ENCODE data around the gene EIF5B.

EIF5B gene

GRCh38 chr2:99425022-99425421 lies 87.8 kb downstream of the EIF5B start:
- H3K4me2 ChIP-seq (ENCODE audit: low read length): no peak overlapping the region
- no peak overlapping the region for H2AFZ ChIP-seq (ENCODE audit: low read length)
- no peaks in the 10 kb centered on the region for H3K27me3 ChIP-seq (ENCODE audit: insufficient read depth, low read length)
- no peaks in the 10 kb centered on the region for H3K9me2 ChIP-seq (ENCODE audit: low read depth, low read length)
- H3K36me3 ChIP-seq (ENCODE audit: insufficient read depth, low read length): peaks cover 90% of the 10 kb centered on the region
- no peaks in the 10 kb centered on the region for H3K79me2 ChIP-seq (ENCODE audit: insufficient read depth, low read length)
- H3K27ac ChIP-seq (ENCODE audit: low read depth, low read length, poor library complexity, severe bottlenecking): no peak overlapping the region
- no peaks in the 10 kb centered on the region for H3K4me1 ChIP-seq (ENCODE audit: insufficient read depth, low read length, severe bottlenecking)
- no peak overlapping the region for H3K4me3 ChIP-seq (ENCODE audit: low read depth, low read length, poor library complexity, severe bottlenecking)
- H4K20me1 ChIP-seq (ENCODE audit: insufficient read depth, low read length): no peaks in the 10 kb centered on the region
- no peaks in the 10 kb centered on the region for H3K9me3 ChIP-seq (ENCODE audit: low read length)
- no peaks in the 10 kb centered on the region for H3F3A ChIP-seq (ENCODE audit: insufficient read depth, low read length)
- no peak overlapping the region for H3K9ac ChIP-seq (ENCODE audit: low read length)
- TF ChIP-seq CTCF (IDR thresholded peaks at IDR 0.05; ENCODE audit: low read length) (no peak), EZH2 (IDR thresholded peaks at IDR 0.05; ENCODE audit: borderline replicate concordance, low read length) (no peak)

DNA sequence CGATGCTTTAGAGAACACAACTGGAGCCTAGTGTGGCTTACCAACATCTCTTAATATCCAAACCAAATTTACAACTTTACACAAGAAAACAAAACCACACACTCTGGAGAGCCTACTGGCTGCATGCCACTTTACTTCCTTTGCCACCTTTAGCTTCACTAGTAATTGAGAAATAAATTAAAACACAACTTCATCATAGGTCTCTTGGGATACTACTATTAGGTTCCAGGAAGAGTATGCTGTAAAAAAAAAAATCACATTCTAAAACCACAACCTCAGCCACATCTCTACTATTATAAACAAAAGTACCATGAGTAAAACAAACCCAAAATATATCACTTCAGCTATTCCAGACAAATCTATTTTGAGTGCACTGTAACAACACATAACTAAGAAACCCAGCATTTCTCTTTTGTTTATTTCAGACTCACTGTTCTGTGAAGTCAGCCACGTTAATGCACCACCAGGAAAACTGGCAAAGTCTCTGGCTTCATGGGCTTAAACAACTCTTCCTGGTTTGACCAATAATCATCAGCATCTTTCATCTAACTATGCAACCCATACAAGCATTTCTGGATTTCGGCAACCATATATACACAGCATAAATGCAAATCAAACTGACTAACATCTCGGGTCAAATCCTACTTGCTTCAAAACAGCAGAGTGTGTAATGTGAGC lies 93.6 kb downstream of the EIF5B start:
- Histone ChIP-seq H3K36me3 (ENCODE audit: insufficient read depth, low read length) (peaks cover 77% of the 10 kb centered on the region), H3K4me1 (ENCODE audit: insufficient read depth, low read length, severe bottlenecking) (peaks cover 4% of the 10 kb centered on the region), H3K79me2 (ENCODE audit: insufficient read depth, low read length) (no peaks in the 10 kb centered on the region), H3K4me2 (ENCODE audit: low read length) (no peak overlapping the region), H3K27me3 (ENCODE audit: insufficient read depth, low read length) (no peaks in the 10 kb centered on the region), H3K4me3 (ENCODE audit: low read depth, low read length, poor library complexity, severe bottlenecking) (no peak overlapping the region), H2AFZ (ENCODE audit: low read length) (no peak overlapping the region), H3F3A (ENCODE audit: insufficient read depth, low read length) (no peaks in the 10 kb centered on the region), H3K9me3 (ENCODE audit: low read length) (no peaks in the 10 kb centered on the region), H3K9ac (ENCODE audit: low read length) (no peak overlapping the region), H3K27ac (ENCODE audit: low read depth, low read length, poor library complexity, severe bottlenecking) (no peak overlapping the region), H3K9me2 (ENCODE audit: low read depth, low read length) (no peaks in the 10 kb centered on the region), H4K20me1 (ENCODE audit: insufficient read depth, low read length) (no peaks in the 10 kb centered on the region)
- TF ChIP-seq EZH2 (IDR thresholded peaks at IDR 0.05; ENCODE audit: borderline replicate concordance, low read length) (no peak), CTCF (IDR thresholded peaks at IDR 0.05; ENCODE audit: low read length) (no peak)

- TF ChIP-seq CTCF (IDR thresholded peaks at IDR 0.05; ENCODE audit: low read length) (no peak), EZH2 (IDR thresholded peaks at IDR 0.05; ENCODE audit: borderline replicate concordance, low read length) (no peak)
- peaks cover 4% of the 10 kb centered on the region for H3K4me1 ChIP-seq (ENCODE audit: insufficient read depth, low read length, severe bottlenecking)
- H3K9me2 ChIP-seq (ENCODE audit: low read depth, low read length): no peaks in the 10 kb centered on the region
- H3K4me3 ChIP-seq (ENCODE audit: low read depth, low read length, poor library complexity, severe bottlenecking): no peak overlapping the region
- no peak overlapping the region for H3K27ac ChIP-seq (ENCODE audit: low read depth, low read length, poor library complexity, severe bottlenecking)
- no peaks in the 10 kb centered on the region for H3K79me2 ChIP-seq (ENCODE audit: insufficient read depth, low read length)
- H2AFZ ChIP-seq (ENCODE audit: low read length): no peak overlapping the region
- H3K9ac ChIP-seq (ENCODE audit: low read length): no peak overlapping the region
- H3K27me3 ChIP-seq (ENCODE audit: insufficient read depth, low read length): no peaks in the 10 kb centered on the region
- H3K9me3 ChIP-seq (ENCODE audit: low read length): no peaks in the 10 kb centered on the region
- no peaks in the 10 kb centered on the region for H4K20me1 ChIP-seq (ENCODE audit: insufficient read depth, low read length)
- H3K36me3 ChIP-seq (ENCODE audit: insufficient read depth, low read length): peaks cover 71% of the 10 kb centered on the region
- H3K4me2 ChIP-seq (ENCODE audit: low read length): no peak overlapping the region
- no peaks in the 10 kb centered on the region for H3F3A ChIP-seq (ENCODE audit: insufficient read depth, low read length)
These were observed 94.5 kb downstream of the EIF5B start for GRCh38 chr2:99431587-99432275.
